ENCODE data around the gene LHB. TPM values are rescaled to one million over a fixed set of nuclear protein-coding genes. Genes with fewer than 3 reads are reported as not detected.

LHB gene
- total RNA-seq, result not detected in 3 replicates

GRCh38 chr19:49017041-49017665 lies at the start of gene LHB:
Gene LHB, minus strand, starts transcription at chr19:49017091. Its CDS starts 10 bp downstream, at chr19:49017081.
- DNase-seq (ENCODE audit: low spot score in 2 of 2, unreplicated experiment in 2 of 2), result no peak
- peaks cover 6% of the 10 kb centered on the region for H3K4me1 Mint-ChIP-seq
- no peak for TF ChIP-seq CTCF (IDR thresholded peaks at IDR 0.05; ENCODE audit: unreplicated experiment)
- H3K36me3 Mint-ChIP-seq, result peaks cover 15% of the 10 kb centered on the region
- H3K4me3 Mint-ChIP-seq, result peak within 1 kb of the TSS; percentile 48
- H3K9me3 Mint-ChIP-seq, result no peaks in the 10 kb centered on the region
- no peak within 1 kb of the TSS for H3K27ac Mint-ChIP-seq
- peaks cover 38% of the 10 kb centered on the region for H3K27me3 Mint-ChIP-seq (ENCODE audit: low read depth)

GRCh38 chr19:49065905-49066512 lies 49.1 kb upstream of the LHB start:
- peak overlapping the region; percentile 81 for H3K27ac Mint-ChIP-seq
- no peak for DNase-seq (ENCODE audit: low spot score in 2 of 2, unreplicated experiment in 2 of 2)
- H3K9me3 Mint-ChIP-seq, result peaks cover 4% of the 10 kb centered on the region
- no peak for TF ChIP-seq CTCF (IDR thresholded peaks at IDR 0.05; ENCODE audit: unreplicated experiment)
- H3K4me1 Mint-ChIP-seq, result peaks cover 46% of the 10 kb centered on the region
- H3K4me3 Mint-ChIP-seq, result peak overlapping the region; percentile 31
- H3K36me3 Mint-ChIP-seq, result peaks cover 5% of the 10 kb centered on the region
- peaks cover 18% of the 10 kb centered on the region for H3K27me3 Mint-ChIP-seq (ENCODE audit: low read depth)

- H3K4me1 Mint-ChIP-seq, result peaks cover 46% of the 10 kb centered on the region
- H3K9me3 Mint-ChIP-seq, result no peaks in the 10 kb centered on the region
- peak within 1 kb of the TSS; percentile 92 for H3K27ac Mint-ChIP-seq
- H3K36me3 Mint-ChIP-seq, result peaks cover 4% of the 10 kb centered on the region
- H3K4me3 Mint-ChIP-seq, result peak within 1 kb of the TSS; percentile 72
- H3K27me3 Mint-ChIP-seq (ENCODE audit: low read depth), result peaks cover 7% of the 10 kb centered on the region
- no peak for TF ChIP-seq CTCF (IDR thresholded peaks at IDR 0.05; ENCODE audit: unreplicated experiment)
- DNase-seq (ENCODE audit: low spot score in 2 of 2, unreplicated experiment in 2 of 2), result peak; percentile 65 to 78
Measured at GRCh38 chr19:49064768-49065611, 48.1 kb upstream of the LHB start, which contains the start of gene NTF4. Gene NTF4, minus strand, starts transcription at chr19:49064818. Its CDS starts 2,821 bp downstream, at chr19:49061997.

GRCh38 chr19:49064029-49064629 lies 47.2 kb upstream of the LHB start:
- Mint-ChIP-seq H3K9me3 (no peaks in the 10 kb centered on the region), H3K36me3 (peaks cover 4% of the 10 kb centered on the region), H3K4me3 (peak overlapping the region; percentile 72), H3K27me3 (ENCODE audit: low read depth) (peaks cover 3% of the 10 kb centered on the region), H3K4me1 (peaks cover 47% of the 10 kb centered on the region), H3K27ac (peak overlapping the region; percentile 92)
- TF ChIP-seq CTCF (IDR thresholded peaks at IDR 0.05; ENCODE audit: unreplicated experiment), result no peak
- no peak for DNase-seq (ENCODE audit: low spot score in 2 of 2, unreplicated experiment in 2 of 2)

- peaks cover 24% of the 10 kb centered on the region for H3K27me3 Mint-ChIP-seq (ENCODE audit: low read depth)
- no peak overlapping the region for H3K27ac Mint-ChIP-seq
- H3K4me1 Mint-ChIP-seq, result peaks cover 45% of the 10 kb centered on the region
- no peak for TF ChIP-seq CTCF (IDR thresholded peaks at IDR 0.05; ENCODE audit: unreplicated experiment)
- H3K36me3 Mint-ChIP-seq, result peaks cover 4% of the 10 kb centered on the region
- no peak for DNase-seq (ENCODE audit: low spot score in 2 of 2, unreplicated experiment in 2 of 2)
- H3K9me3 Mint-ChIP-seq, result no peaks in the 10 kb centered on the region
- no peak overlapping the region for H3K4me3 Mint-ChIP-seq
Measured at GRCh38 chr19:49061445-49061844, 44.6 kb upstream of the LHB start.

Measured in mesothelial cell of epicardium (in vitro differentiated cells).